ENCODE data around the gene RAMP1.
"Not testable (repeated sequence)": the region's sequence is repeated elsewhere in the genome, so short reads cannot be mapped to it uniquely, and the experiment has no call there.

Gene RAMP1

GRCh38 chr2:237859533-237860272 is at the start of gene RAMP1:
TSS of gene RAMP1 (plus strand) at chr2:237859623. CDS start at chr2:237859676, 53 bp downstream.
- DNase-seq (ENCODE audit: low read depth): peak; percentile 9

- DNase-seq (ENCODE audit: low read depth): no peak
Measured at GRCh38 chr2:237815637-237816036, 43.8 kb upstream of the RAMP1 start.

- DNase-seq (ENCODE audit: low read depth): no peak
Measured at GRCh38 chr2:237816531-237816930, 42.9 kb upstream of the RAMP1 start.

- DNase-seq (ENCODE audit: low read depth): no peak
Measured at GRCh38 chr2:237818066-237818473, 41.4 kb upstream of the RAMP1 start.

GRCh38 chr2:237819231-237819630 is 40.2 kb upstream of the RAMP1 start:
- DNase-seq (ENCODE audit: low read depth): no peak

GRCh38 chr2:237820421-237820820 is 39.0 kb upstream of the RAMP1 start:
- DNase-seq (ENCODE audit: low read depth): no peak

- no peak for DNase-seq (ENCODE audit: low read depth)
Measured at GRCh38 chr2:237823544-237823943, 35.9 kb upstream of the RAMP1 start.

- no peak for DNase-seq (ENCODE audit: low read depth)
Measured at GRCh38 chr2:237824085-237824484, 35.3 kb upstream of the RAMP1 start.

- no peak for DNase-seq (ENCODE audit: low read depth)
Measured at GRCh38 chr2:237827421-237827987, 31.9 kb upstream of the RAMP1 start.

GRCh38 chr2:237830522-237830921 is 28.9 kb upstream of the RAMP1 start:
- DNase-seq (ENCODE audit: low read depth): no peak

GRCh38 chr2:237833546-237833945 is 25.9 kb upstream of the RAMP1 start:
- DNase-seq (ENCODE audit: low read depth): no peak

GRCh38 chr2:237835372-237835771 is 24.1 kb upstream of the RAMP1 start:
- DNase-seq (ENCODE audit: low read depth): no peak

GRCh38 chr2:237841051-237841450 is 18.4 kb upstream of the RAMP1 start:
- DNase-seq (ENCODE audit: low read depth): no peak

- DNase-seq (ENCODE audit: low read depth): not testable (repeated sequence)
Measured at GRCh38 chr2:237848940-237849339, 10.5 kb upstream of the RAMP1 start.

- DNase-seq (ENCODE audit: low read depth): no peak
Measured at GRCh38 chr2:237854295-237854694, 5.1 kb upstream of the RAMP1 start.

GRCh38 chr2:237857791-237858190 is 1.6 kb upstream of the RAMP1 start:
- DNase-seq (ENCODE audit: low read depth): no peak

GRCh38 chr2:237858294-237859081 is 935 bp upstream of the RAMP1 start:
- peak; percentile 31 for DNase-seq (ENCODE audit: low read depth)

GRCh38 chr2:237859082-237859433 is 365 bp upstream of the RAMP1 start:
- no peak for DNase-seq (ENCODE audit: low read depth)

GRCh38 chr2:237860273-237860935 is 981 bp downstream of the RAMP1 start:
- DNase-seq (ENCODE audit: low read depth): no peak

GRCh38 chr2:237861875-237862527 is 2.6 kb downstream of the RAMP1 start:
- DNase-seq (ENCODE audit: low read depth): no peak

GRCh38 chr2:237862528-237862895 is 3.1 kb downstream of the RAMP1 start:
- DNase-seq (ENCODE audit: low read depth): no peak

GRCh38 chr2:237863102-237863511 is 3.7 kb downstream of the RAMP1 start:
- DNase-seq (ENCODE audit: low read depth): no peak

Measured in activated T-cell treated with anti-CD3 and anti-CD28 coated beads for 48 hours (primary cell).